Stimulated activated CD4-positive, alpha-beta T cell treated with anti-CD3 and anti-CD28 coated beads, TNF-alpha, amount 100 ng/mL, for 24 hours (primary cell): ENCODE measurements around the gene ABTB2.

Source experiments
- DNase-seq, 3 experiments: peaks; one replicate each; pipeline ENCODE4 v3.0.0-alpha.2; 2020; ENCODE audit warnings: low read depth in 3 of 3

Gene ABTB2

DNA sequence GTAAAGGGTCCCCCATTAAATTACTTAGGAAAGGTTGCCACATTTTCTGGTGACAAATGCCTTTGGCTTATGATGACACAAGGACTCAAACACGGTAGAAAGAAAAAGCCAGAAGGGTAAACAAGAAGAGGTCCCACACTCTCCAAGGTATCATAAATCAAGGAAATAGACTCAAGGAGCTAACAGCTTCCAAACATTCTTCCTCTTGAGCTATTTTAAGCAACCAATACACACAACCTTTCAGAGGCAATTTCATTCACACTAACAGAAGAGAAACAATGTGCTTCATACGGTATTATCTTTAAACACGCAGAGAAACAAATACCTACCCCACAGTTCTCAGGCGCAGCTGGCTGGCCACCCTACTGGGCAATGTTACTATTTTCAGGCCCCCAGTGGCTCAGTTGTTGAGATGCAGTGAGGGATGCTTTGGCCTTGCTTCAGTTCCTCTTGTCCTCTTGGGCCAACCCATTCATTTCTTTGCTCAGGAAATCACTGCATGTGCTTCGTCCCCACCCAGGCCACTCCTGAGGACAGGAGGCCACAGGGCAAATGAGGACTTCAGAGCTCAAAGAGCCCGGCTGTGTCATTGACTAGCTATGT, 15.8 kb downstream of the ABTB2 start:
- DNase-seq = no peak

DNA sequence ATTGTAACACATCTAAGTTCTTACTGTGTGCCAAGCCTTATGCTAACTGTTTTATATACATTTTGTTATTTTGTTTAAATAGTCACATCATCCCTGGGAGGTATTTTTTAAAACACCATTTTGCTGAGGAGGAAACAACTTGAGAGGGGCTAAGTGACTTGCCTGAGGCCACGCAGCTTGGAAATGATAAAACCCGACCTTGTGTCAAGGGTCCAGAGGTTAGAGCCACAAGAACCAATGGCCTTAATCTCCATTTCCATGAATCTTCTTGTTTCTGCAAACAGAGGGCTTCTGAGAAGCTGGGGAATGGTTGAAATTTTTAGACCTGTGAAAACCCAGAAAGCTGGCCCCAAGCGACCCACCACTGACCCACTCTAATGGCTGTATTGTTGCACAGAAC, 16.7 kb downstream of the ABTB2 start:
- no peak for DNase-seq

DNA sequence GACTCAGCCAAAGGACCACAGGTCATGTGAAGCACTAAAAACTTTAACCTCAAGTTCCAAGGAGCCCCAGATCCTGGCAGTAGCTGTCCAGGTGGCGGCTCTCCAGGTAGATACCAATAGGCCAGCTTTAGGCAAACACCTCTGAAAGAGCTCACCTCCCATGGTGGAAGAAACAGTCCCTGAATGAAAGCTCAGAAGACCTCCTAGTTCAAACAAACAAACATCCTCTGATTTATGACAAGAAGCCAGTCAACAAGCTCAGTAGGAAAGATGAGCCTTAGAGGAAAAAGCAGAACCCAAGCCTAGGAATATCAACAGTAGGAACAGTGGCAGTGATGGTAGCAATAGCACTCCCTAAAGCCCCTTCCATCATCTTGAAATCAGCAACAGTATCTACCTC, 17.2 kb downstream of the ABTB2 start:
- DNase-seq = no peak

DNA sequence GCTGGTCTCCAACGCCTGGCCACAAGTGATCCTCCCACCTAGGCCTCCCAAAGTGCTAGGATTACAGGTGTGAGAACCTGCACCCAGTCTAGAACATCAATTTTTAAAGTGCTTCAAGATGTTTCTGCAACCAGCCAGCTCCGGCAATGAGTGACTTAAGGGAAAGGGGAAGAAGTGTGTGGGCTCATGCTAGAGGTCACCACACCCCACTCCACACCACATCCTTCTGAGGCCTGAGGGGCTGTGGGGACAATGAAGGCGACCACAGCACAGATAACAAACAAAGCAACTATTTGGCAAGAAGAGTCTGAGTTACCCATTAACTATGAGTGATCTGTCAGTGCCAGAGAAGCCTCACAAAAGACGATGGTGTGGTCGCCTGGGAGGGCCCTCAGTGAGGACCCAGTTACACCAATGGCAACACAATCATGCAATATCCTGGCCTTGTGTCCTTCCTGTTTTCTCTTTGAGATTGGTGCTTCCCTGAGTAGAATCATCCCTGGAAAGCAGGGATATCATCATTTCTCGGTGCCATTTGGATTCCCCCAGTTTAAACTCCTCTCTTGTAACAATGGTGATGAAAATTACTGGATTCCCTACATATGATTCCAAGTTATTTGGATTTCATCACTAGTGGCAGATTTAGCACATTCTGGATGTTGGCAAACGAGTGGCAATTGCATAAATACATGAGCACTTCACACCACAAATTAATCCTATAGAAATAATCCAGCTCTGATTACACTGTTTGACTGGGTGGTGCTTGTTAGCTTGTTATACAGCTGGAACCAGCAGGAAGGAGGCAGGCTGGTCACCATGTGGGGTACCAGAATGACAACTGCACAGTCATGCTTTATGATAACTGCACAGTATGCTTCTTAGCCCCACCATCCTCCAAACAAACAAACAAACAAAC, 18.4 kb downstream of the ABTB2 start:
- no peak for DNase-seq

DNA sequence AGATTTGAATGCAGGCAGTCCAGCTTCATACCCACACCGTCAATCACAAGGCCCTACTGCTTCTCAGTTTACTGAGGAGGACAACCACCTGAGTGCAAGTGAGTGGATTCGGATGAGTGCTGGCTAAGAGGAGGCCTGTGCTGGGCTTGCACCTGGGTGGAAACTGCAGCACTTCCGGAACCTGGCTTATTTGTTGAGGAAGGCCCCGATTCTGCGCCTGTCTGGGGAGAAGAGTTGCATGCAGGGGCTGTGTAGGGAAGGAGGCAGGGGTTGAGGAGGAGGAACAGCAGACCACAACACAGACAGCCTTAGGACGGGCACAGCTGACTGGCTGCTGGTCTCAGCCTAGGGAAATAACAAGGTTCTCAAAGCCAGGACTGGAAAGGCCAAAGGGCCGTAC, 20.8 kb downstream of the ABTB2 start:
- no peak for DNase-seq

DNA sequence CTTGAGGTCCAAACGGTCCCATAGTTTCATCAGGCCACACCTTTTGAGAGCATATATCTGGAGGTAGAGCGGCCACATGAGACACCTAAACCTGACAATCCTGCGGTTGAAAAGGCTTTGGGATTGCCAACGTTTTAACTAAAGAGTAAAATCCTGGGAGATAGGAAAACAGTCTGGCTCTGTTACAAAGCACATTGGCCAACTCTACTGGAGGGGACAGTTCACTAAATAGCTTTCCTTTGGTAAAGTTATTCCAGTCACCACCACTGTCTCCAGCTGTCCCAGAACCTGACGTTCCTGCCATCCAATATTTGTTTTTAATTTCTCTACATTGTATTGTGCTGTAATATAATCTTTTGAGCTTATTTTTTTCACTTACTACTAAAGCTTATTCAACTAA, 22.0 kb downstream of the ABTB2 start:
- no peak for DNase-seq

DNA sequence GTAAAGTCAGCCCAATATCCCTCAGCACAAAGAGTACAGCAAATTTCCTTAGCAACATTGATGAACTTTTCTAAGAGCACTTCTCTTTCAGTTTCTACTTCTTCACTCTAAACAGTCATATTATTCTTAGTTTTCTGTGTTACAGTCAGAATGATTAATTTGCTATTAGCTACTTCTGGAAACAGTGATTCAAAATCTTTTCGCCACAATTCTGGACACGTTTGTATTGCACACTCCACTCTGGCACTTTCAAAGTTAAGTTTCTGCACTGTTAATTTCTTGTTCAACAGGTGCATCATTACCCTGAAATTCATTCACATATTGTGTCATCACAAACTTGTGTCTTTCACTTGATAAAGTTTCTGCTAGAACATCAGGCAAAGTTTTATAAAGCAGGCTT, 22.5 kb downstream of the ABTB2 start:
- no peak for DNase-seq

DNA sequence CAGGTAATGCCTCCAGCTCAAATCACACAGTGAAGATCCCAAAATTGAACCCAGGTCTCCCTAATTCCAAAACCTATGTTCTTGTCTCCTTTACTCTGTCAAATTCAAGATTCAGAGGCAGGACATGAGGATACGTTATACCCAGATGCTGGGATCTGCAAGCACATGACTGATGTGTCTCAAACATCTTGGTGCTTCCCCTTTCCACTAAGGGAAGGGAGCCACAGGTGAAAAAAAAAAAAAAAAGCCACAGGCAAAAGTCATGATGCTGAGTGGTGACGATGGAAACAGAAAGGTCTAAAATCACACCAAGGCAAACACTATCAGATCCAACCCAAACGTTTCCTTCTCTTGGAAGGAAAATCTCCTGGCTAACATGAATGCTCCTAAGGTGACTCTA, 24.0 kb downstream of the ABTB2 start:
- no peak for DNase-seq

DNA sequence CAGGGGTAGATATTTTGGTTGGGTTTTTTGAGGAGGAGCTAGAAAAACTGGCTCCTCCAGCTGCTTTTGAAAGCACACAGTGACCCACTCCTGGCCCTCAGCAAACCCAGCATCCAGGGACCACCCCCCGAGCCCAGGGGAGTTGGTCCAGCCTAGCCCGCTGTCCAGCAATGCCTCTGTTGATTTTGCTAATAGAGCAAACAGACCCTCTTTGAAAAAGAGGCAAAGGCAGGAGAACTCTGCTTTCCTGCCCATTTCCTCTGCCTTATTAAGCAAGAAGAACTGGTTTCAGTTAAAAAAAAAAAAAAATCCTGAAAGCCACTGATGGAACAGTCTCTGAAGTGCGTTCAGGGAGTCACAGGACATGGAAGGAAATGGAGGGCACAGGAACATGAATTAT, 25.3 kb downstream of the ABTB2 start:
- no peak for DNase-seq

DNA sequence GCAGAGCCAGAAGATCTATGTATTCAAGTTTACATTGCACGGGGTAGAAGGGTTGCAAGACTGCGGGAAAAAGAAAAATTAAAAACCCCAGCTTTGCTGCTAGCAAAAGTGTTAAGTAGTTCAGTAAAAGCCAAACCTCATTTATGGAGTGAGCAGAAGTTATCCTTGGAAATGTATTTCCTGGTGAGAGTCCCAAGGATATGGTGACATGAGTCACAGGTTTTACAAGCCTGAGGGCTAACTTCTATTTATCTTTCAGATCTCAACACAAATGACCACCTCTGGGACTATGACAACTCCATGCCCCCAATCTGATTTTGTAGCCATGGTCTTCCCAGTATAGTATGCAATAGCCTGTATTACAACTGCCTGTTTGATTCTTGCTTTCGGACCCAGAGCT, 26.1 kb downstream of the ABTB2 start:
- DNase-seq = no peak

DNA sequence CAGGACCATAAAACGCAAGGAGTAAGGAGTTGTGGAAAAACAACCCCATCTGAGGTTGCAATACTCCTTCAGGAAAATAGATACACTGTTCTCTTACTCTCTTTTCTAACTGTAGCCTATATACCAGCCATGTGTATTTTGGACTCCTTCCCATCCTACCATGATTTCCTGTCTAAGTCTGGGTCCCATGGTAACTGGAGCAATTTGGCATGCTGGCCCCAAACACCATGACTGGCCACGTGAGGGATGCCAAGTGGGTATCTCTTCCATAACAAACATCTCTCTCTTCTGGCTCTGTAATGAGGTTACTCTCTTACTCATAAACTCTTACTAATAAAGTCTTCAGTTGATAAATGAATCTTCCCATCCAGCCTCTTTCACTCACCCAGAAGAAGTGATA, 26.5 kb downstream of the ABTB2 start:
- no peak for DNase-seq

DNA sequence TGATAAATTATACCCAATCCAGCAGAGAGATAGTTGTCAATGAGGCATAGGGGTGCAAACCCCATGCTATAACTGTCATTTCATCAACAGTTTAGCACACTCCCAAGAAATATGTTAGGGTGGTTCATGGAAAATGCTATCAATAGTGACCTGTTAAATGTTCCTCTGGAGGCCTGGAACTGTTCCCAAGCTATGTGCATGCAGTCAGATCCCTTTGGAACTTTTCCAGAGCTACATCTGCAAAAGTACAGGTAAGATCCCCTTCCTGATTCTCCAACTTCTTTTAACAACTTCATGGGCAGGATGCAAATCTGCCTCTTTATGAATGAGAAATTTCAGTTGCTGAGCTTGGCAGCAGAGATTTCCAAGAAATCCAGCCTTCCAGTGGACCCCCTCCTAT, 27.2 kb downstream of the ABTB2 start:
- no peak for DNase-seq

DNA sequence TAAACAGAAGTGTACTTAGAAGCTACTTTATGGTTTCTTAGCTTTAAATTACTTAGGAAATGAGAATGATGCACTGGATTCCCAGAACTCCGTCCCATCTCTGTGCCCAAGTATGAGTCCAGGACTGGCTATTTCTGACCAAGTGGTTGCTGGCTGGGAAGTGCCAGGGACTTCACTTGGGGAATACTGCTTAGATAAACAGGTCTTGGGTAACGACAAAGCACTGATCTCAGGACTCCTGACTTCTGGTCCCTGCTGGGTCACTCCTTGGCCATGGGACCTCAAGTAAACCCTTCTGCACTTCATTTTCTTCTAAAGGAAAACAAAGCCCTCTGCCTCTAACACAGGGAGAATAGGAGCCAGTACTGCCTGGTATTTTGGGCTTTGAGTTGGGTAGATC, 27.9 kb downstream of the ABTB2 start:
- DNase-seq = no peak

DNA sequence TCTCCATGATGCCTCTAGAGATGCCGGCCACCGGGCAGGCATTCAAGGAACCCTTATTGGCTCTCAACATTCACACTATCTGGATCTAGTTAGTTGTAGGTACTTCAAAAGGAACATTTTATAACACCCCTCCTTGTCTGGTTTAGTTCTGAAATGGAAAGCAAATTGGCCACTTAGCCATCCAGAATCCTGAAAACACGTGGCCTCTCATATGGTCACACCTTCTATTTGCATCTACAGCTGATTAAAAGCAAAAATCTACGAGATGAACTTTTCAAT, 29.2 kb downstream of the ABTB2 start:
- DNase-seq = no peak

DNA sequence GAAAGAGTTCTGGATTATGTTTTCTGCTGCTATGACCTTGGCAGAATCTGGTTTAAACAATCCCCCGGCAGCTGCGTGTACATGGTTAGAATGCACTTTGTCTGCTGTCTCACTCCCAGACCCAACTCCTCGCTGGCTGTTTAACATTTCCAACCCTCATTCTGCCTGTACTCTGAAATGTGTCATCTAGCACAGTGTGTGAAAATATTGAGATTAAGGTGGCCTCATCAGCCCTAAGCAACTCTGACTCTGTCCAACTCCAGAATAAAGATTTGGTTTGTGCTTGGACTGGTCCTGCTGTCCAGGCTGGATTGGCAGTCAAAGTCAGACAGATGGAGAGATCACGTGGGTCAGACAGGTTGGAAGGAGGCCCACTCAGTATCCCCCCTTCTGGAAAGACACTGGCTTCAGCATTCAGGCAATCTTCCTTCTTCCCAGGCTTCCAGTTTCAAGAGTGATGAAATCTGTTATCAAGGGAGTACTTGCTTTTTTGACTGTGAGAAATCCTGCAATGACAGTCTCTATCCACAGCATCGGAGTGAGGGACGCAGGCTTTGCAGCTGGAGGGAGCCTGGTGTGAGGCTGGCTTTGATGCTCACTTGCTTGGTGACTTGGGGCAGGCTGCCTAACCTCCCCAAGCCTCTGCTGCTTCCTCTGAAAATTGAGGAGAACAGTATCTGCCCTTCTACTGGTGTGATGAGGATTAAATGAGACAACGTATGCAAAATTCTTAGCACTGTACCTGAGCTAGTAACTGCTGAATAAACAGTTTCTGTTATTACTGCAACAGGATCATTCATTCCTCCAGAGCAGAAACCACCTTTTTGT, 29.8 kb downstream of the ABTB2 start:
- no peak for DNase-seq

DNA sequence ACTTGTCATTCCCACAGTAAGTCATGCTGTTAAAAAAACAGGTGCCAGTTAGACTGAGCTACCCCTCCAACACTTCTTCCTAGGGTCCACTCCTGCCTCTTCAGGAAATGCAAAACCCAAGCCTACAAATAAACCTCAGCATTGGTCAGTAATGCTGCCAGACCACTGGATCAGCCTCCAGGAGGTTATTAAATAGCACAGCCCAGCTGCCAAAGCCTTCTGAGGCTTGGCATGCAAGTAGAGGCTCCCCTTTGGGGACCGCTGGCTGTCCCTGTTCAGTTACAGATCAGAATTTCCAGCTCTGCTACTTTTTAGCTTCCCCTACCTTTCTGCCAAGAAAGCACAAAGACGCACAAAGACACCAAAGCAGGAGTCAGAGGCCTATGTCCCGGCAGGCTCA, 33.3 kb downstream of the ABTB2 start:
- DNase-seq = no peak

DNA sequence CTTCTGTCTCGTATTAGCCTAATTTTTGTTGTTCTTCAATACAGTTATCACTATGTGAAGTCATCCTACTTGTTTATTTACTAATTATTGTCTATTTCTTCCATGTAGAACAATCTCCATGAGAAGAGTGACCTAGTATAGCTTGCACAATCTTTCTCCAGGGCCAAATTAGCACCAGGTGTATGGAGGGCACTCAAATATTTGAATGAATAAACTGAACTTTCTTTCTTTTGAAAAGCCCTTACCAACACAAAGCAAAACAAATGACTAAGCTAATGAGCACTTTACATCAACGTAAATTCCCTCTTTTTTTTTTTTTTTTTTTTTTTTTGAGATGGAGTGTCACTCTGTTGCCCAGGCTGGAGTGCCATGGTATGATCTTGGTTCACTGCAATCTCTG, 34.2 kb downstream of the ABTB2 start:
- DNase-seq = no peak

DNA sequence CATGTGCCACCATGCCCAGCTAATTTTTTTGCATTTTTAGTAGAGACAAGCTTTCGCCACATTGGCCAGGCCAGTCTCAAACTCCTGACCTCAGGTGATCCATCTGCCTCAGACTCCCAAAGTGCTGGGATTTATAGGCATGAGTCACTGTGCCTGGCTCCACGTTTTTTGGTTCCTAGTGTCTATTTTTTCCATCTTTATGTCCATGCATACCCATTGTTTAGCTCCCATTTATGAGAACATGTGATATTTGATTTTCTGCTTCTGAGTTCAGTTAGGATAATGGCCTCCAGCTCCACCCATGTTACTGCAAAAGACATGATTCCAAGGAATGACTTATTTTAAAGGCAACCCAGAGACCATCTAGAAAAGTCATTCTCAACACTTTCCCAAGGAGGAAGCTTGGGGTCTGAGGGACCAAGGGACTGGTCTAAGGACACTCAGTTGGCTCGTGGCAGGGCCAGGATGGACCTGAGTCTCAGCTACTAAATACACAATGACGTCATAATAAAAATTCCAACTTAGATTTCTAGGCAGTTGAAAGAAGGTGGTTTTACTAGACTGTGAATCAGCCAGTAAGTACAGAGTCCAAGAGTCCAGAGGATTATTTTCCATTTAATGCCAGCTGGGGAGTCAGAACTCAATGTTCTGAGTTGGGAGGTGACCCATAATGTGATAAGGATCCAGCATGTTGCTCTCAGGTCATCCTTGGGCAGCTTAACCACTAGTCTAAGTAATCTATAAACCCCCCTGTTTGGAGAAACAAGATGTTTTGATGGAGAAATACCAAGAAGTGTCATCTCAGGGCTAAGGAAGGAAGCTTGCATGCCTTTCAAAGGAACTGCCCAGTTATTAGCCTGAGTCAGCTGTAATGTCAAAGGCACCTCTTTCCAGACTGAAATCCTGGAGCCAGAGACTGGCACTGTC, 39.4 kb downstream of the ABTB2 start:
- no peak for DNase-seq

DNA sequence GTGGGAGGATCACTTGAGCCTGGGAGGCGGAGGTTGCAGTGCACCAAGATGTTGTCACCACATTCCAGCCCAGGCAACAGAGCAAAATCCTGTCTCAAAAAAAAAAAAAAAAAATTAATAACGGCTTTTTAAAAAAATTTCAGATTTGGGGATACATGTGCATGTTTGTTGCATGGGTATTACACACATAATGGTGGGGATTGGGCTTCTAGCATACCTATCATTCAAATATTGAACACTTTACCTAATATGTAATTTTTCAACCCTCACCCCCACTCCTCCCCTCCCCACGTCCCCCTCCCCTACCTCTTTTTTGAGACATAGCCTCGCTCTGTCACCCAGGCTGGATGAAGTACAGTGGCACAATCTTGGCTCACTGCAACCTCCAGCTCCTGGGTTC, 40.1 kb downstream of the ABTB2 start:
- DNase-seq = no peak

DNA sequence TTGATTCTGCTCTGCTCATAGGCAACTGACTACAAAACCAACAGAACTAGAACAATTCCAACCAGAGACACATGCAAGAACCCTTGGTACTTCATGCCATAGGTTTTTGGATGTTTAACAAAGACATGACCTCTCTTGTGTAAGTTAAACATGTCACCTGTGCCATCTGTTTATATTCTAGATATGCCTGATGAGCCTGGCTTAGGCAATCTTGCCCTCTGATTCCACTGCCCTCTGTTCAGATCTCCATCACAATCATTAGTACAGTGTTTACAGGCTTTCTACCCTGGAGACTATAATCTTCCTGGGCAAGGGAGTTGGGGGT, 40.8 kb downstream of the ABTB2 start:
- DNase-seq = no peak

DNA sequence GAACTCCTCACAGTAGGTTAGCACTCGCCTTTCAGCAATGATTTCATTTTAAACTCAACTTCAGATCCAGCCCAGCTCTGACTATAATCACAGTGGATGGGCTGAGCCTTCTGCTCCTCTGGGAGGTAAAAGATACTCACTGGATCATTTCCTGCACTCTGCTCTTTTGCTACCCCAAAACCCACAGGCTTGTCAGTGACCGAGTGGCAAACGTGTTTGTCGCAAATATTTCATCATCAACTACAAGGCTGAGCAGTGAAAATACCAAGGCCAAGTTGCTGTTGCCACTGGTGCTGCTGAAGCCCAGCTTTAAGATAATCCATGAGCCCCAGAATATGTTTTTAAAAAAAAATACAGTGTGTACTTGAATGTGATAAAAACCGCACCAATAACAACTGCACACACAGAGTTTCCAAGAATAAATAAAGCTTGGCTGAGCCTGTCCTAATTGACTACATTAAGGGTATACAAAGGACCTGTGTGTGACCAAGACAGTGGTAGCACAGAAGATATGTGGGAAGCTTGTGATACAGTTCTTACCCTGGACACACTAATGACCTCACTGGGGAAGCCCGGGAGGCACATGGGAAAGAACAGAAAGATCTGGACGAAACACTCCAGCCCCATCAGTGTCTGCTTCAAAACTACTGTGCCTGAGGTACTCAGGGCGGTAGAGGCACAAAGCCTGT, 41.3 kb downstream of the ABTB2 start:
- no peak for DNase-seq
